Heart left ventricle (tissue), 16 donors: ENCODE measurements around the gene RABEP2. TPM values are rescaled to one million over a fixed set of nuclear protein-coding genes. Genes with fewer than 3 reads are reported as not detected.

Experiments
- ATAC-seq, 4 donors: fragments of 200-7000 bp; cut with Tn5 transposase; one replicate each; pipeline ENCODE4 v1.9.1; 2020 to 2022; ENCODE audit warnings: moderate library complexity in 4 of 4, mild to moderate bottlenecking in 3 of 4, moderate number of reproducible peaks in 1 of 4
- DNase-seq, 5 donors: peaks; one replicate each; pipeline ENCODE4 v3.0.0-alpha.2; 2020
- H3K27ac ChIP-seq, 12 donors: fragments of 200-600 bp; sonication (generic) in 4 of 12; one replicate each; pipeline versions ENCODE4 v1.5.0 to v1.8.0; 2016 to 2022; ENCODE audit warnings: mild to moderate bottlenecking in 2 of 12
- H3K27me3 ChIP-seq, 9 donors: fragments of 200-600 bp; sonication (generic) in 2 of 9; one replicate each; pipeline versions ENCODE4 v1.5.1 to v1.8.0; 2016 to 2022; ENCODE audit warnings: mild to moderate bottlenecking in 3 of 9
- H3K36me3 ChIP-seq, 9 donors: fragments of 200-600 bp; sonication (generic) in 2 of 9; one replicate each; pipeline versions ENCODE4 v1.5.0 to v1.8.0; 2018 to 2022; ENCODE audit warnings: mild to moderate bottlenecking in 2 of 9
- H3K4me1 ChIP-seq, 12 donors: fragments of 200-600 bp; sonication (generic) in 4 of 12; one replicate each; pipeline versions ENCODE4 v1.5.0 to v1.8.0; 2016 to 2022; ENCODE audit warnings: mild to moderate bottlenecking in 3 of 12
- H3K4me3 ChIP-seq, 12 donors: fragments of 200-600 bp; sonication (generic) in 4 of 12; one replicate each; pipeline versions ENCODE4 v1.5.0 to v1.8.0; 2017 to 2022; ENCODE audit warnings: mild to moderate bottlenecking in 9 of 12, moderate library complexity in 4 of 12
- H3K9me3 ChIP-seq, 12 donors: fragments of 200-600 bp; sonication (generic) in 4 of 12; one replicate each; pipeline versions ENCODE4 v1.5.0 to v1.8.0; 2016 to 2022; ENCODE audit warnings: mild to moderate bottlenecking in 1 of 12
- POLR2A ChIP-seq, 2 donors: fragments of 450-650 bp; IDR thresholded peaks; one replicate each; pipeline ENCODE4 v1.6.1; 2017; ENCODE audit warnings: antibody characterized with exemption in 2 of 2, mild to moderate bottlenecking in 2 of 2, moderate library complexity in 2 of 2
- WGBS, 4 donors: extraction: QIAGEN DNeasy Blood & Tissue Kit in 2 of 4; methylation state at CpG; one replicate each; pipeline versions ENCODE4 v1.1.5 to v1.1.7; 2013 to 2018; 5-methylcytosine and 5-hydroxymethylcytosine counted together
- intact Hi-C, 10 donors: fragments of 100-400 bp; cut with DNase I; formaldehyde crosslinking; loops; one replicate each; pipeline versions ENCODE4 v1.11.1 to v1.14.2; 2022
- polyA plus RNA-seq, 2 donors: library from polyadenylated mRNA; stranded (reverse); fragments of 200-250 nt; gene quantifications; one replicate each; pipeline ENCODE4 v1.2.3, GENCODE V29; 2013
- total RNA-seq, 9 donors: library from RNA; depleted of rRNA in 2 of 9; stranded (reverse); fragments of >200 nt in 2 of 9; fragmentation: NEBNext Ultra II Directional in 3 of 9; extraction: Animal tissue kit (Norgen Biotek cat#: 25700) in 3 of 9; gene quantifications; one replicate each; pipeline versions ENCODE4 v1.1.0 to v1.2.4, GENCODE V29; 2016 to 2023
- TF ChIP-seq, protein P1 (sequence below), 12 donors: fragments of 200-600 bp; sonication (generic) in 4 of 12; IDR thresholded peaks; one replicate each; pipeline versions ENCODE4 v1.5.0 to v1.8.0; 2018 to 2022; ENCODE audit warnings: antibody characterized with exemption in 12 of 12, mild to moderate bottlenecking in 5 of 12
- donor health status: ischemic (EF 13 %, LVEDD 7.1; RV severe dilation, severe dysfunction).
- donor health status: healthy with polysubstance abuse.
- donor health status: DM: no; HTN: yes; CAD: no.
- donor health status: DM: no; HTN: no; CAD: no.
- donor health status: ischemic (EF 25% LVEDD 6.9; RV normal size, moderate dysfunction).
- donor health status: ischemic (EF 25% LVEDD 5.7; RV mildly dilated, moderate dysfunction).
- donor health status: healthy.
- donor health status: DM: yes; HTN: yes; CAD: no.
- donor health status: ischemic (EF 35%, LVEDD 5.7; RV mildly dilated, moderate dysfunction).
- donor health status: nonischemic (EF 11% LVEDD 7.7; RV severe dilation, severe dysfunction).
- donor health status: DM: yes; HTN: yes; CAD: no.
- donor health status: PGD.
- donor health status: ischemic (EF 29% LVEDD 5.4; RV normal size, mild dysfunction).
- donor health status: nonischemic (EF 23%, LVEDD 6.1; RV moderate dilation, normal function).

RABEP2 gene
- total and polyA plus RNA-seq, 11 donors = 10.2 to 31.1 (median 14.9) TPM

- Histone ChIP-seq H3K27ac (no peak overlapping the region), H3K9me3 (no peaks in the 10 kb centered on the region), H3K36me3 (no peaks in the 10 kb centered on the region), H3K4me3 (peak overlapping the region in 6 of 12 donors; percentile 19 to 48 (median 34)), H3K27me3 (no peaks in the 10 kb centered on the region), H3K4me1 (peaks cover 0 to 12% (median 0%) of the 10 kb centered on the region in 12 donors)
- 67 to 86% (median 71%) methylated on average over 20 to 26 of the region's 26 CpGs for WGBS, 4 donors
- ATAC-seq (no peak), DNase-seq (no peak)
- intact Hi-C loops = loop anchor here in 1 of 10 donors (5.0 kb wide), 1 partner anchor 49 kb away; no protein-coding TSS in a partner anchor
- TF ChIP-seq POLR2A (IDR thresholded peaks at IDR 0.05) = no peak
- TF ChIP-seq, protein P1, sequence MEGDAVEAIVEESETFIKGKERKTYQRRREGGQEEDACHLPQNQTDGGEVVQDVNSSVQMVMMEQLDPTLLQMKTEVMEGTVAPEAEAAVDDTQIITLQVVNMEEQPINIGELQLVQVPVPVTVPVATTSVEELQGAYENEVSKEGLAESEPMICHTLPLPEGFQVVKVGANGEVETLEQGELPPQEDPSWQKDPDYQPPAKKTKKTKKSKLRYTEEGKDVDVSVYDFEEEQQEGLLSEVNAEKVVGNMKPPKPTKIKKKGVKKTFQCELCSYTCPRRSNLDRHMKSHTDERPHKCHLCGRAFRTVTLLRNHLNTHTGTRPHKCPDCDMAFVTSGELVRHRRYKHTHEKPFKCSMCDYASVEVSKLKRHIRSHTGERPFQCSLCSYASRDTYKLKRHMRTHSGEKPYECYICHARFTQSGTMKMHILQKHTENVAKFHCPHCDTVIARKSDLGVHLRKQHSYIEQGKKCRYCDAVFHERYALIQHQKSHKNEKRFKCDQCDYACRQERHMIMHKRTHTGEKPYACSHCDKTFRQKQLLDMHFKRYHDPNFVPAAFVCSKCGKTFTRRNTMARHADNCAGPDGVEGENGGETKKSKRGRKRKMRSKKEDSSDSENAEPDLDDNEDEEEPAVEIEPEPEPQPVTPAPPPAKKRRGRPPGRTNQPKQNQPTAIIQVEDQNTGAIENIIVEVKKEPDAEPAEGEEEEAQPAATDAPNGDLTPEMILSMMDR (IDR thresholded peaks at IDR 0.05) = no peak
Measured at GRCh38 chr16:28936784-28937155, 11.7 kb upstream of the RABEP2 start.

DNA sequence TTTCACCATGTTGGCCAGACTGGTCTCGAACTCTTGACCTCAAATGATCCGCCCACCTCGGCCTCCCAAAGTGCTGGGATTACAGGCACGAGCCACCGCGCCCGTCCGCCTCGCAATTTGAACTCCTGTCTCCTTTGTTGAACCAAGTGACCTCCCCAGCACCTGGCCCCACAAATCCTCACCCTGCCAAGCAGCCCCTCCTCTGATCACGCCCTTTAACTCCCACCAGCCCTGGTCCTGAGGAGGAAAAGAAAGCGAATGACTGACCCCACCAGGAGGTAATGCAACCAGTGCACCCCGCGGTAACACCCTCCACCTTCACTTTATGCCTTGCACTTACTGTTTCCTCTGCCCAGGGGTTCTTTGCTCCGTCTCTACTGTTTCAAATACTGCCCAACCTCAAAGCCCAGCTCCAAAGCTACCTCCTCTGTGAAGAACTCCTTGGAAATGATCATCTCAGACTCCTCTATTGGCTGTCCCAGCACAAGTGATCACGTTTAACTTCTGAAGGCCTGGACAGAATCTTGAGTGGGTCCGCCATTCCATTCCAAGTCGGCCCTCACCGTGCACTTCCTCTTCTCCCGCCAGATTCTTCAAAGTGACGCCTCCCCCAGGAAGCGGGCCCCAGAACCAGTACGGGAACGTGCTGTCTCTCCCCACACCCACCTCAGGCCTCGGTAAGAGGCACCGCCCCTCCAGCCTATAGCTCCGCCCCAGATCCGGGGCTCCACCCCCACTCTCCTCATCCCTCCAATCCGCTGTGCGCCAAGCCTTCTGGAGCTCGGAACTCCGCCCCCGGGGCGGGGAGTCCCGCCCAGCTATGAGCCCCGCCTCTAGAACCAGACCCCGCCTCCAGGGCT lies 11.1 kb upstream of the RABEP2 start:
- H3K4me1 ChIP-seq = peaks cover 0 to 12% (median 0%) of the 10 kb centered on the region in 12 donors
- no peak overlapping the region for H3K27ac ChIP-seq
- H3K9me3 ChIP-seq = no peaks in the 10 kb centered on the region
- DNase-seq (peak; percentile 72 to 93 (median 84)), ATAC-seq (peak; percentile 86 to 98 (median 97))
- no peaks in the 10 kb centered on the region for H3K27me3 ChIP-seq
- no peaks in the 10 kb centered on the region for H3K36me3 ChIP-seq
- H3K4me3 ChIP-seq = peak overlapping the region in 9 of 12 donors; percentile 12 to 48 (median 28)
- intact Hi-C loops = loop anchor here in 1 of 10 donors (5.0 kb wide), 1 partner anchor 49 kb away; no protein-coding TSS in a partner anchor
- 29 to 41% (median 34%) methylated on average over 29 to 36 of the region's 36 CpGs for WGBS, 4 donors
- TF ChIP-seq POLR2A (IDR thresholded peaks at IDR 0.05) = no peak
- TF ChIP-seq, protein P1 (IDR thresholded peaks at IDR 0.05) = no peak

DNA sequence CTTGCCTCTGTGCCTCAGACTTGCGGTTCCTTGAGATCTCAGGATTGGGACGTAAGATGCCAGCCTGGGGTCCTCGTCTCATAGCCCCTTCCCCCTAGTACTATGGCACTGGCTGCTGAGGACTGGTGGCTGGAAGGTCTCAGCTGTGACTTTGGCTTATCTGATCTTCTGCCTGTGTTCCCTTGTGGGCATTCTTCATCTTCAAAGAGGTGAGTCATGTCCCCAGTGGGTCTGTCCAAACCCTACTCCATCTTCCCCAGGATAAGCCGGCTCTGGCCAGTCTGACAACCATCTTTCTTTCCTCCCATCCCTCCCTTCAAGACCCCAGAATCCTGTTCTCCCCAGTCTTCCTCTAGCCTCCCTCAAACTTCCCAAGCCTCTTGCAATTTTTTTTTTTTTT lies 10.3 kb upstream of the RABEP2 start:
- TF ChIP-seq POLR2A (IDR thresholded peaks at IDR 0.05) = no peak
- TF ChIP-seq, protein P1 (IDR thresholded peaks at IDR 0.05) = no peak
- intact Hi-C loops = loop anchor here in 1 of 10 donors (5.0 kb wide), 1 partner anchor 48 kb away; no protein-coding TSS in a partner anchor
- no peak overlapping the region for H3K27ac ChIP-seq
- 88 to 95% (median 94%) methylated on average over 4 of the region's 4 CpGs for WGBS, 4 donors
- DNase-seq (no peak), ATAC-seq (no peak)
- H3K4me1 ChIP-seq = peaks cover 0 to 18% (median 0%) of the 10 kb centered on the region in 12 donors
- no peaks in the 10 kb centered on the region for H3K27me3 ChIP-seq
- no peak overlapping the region for H3K4me3 ChIP-seq
- H3K9me3 ChIP-seq = no peaks in the 10 kb centered on the region
- no peaks in the 10 kb centered on the region for H3K36me3 ChIP-seq

- DNase-seq (no peak), ATAC-seq (no peak)
- 78 to 84% (median 83%) methylated on average over 8 of the region's 8 CpGs for WGBS, 4 donors
- Histone ChIP-seq H3K4me3 (no peak overlapping the region), H3K27ac (no peak overlapping the region), H3K9me3 (no peaks in the 10 kb centered on the region), H3K27me3 (no peaks in the 10 kb centered on the region), H3K36me3 (no peaks in the 10 kb centered on the region), H3K4me1 (peaks cover 0 to 19% (median 0%) of the 10 kb centered on the region in 12 donors)
- intact Hi-C loops = no loop called here
- TF ChIP-seq POLR2A (IDR thresholded peaks at IDR 0.05) = no peak
- TF ChIP-seq, protein P1 (IDR thresholded peaks at IDR 0.05) = no peak
Measured at GRCh38 chr16:28933171-28933570, 8.1 kb upstream of the RABEP2 start.
